ENCODE results near the gene REC8.

DNA sequence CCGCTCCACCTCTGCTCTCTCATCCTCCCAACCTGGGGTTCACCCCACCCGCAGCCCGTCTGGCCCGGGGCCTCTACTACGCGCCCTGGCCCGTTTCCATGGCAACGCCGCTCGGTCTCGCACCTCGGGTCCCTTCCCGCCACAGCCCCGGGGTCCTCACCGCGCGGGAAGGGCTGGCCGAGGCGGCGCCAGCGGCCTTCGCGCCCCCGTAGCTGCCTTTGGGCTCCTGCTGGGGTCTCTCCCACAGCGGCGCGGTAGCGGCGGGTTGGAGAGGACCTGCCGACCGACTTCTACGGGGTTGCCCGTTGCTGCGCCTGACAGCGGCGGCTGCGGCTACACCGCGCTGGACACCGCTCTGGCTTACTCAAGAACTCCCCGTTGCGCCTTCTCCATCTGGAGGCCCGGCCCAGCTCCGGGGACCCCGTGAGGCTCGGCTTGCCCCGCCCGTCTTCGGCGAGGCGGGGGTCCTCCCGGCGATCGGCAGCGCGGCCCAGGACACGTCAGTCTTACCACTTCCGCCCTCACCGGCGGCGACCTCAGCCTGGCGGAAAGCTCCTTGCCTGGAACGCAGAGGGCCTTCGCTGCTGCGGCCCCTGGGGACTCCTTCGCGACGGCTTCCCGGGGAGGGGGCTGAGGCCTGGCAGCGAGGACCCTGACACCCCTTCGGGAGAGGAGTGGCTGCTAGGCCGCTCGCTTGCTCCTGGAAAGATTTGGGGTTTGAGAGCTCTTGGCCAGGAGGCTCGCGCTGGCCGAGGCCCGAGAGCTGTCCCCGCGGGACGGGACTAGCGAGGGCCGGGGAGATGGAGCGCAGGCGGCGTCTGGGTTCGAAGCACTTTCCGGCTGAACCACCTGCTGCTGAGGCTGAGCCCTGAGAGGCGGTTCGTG, 23.5 kb downstream of the REC8 start, which contains the start of gene TM9SF1:
- TF ChIP-seq, protein P1, sequence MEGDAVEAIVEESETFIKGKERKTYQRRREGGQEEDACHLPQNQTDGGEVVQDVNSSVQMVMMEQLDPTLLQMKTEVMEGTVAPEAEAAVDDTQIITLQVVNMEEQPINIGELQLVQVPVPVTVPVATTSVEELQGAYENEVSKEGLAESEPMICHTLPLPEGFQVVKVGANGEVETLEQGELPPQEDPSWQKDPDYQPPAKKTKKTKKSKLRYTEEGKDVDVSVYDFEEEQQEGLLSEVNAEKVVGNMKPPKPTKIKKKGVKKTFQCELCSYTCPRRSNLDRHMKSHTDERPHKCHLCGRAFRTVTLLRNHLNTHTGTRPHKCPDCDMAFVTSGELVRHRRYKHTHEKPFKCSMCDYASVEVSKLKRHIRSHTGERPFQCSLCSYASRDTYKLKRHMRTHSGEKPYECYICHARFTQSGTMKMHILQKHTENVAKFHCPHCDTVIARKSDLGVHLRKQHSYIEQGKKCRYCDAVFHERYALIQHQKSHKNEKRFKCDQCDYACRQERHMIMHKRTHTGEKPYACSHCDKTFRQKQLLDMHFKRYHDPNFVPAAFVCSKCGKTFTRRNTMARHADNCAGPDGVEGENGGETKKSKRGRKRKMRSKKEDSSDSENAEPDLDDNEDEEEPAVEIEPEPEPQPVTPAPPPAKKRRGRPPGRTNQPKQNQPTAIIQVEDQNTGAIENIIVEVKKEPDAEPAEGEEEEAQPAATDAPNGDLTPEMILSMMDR (conservative IDR thresholded peaks at IDR 0.05): no peak
- TF ChIP-seq EZH2 (IDR thresholded peaks at IDR 0.05; ENCODE audit: low read depth): no peak
